ENCODE results near the gene LRRC46. TPM values are rescaled to one million over a fixed set of nuclear protein-coding genes. Genes with fewer than 3 reads are reported as not detected.

LRRC46 gene
- total RNA-seq, 1 experiment from 2014 or later: 0.62 TPM

DNA sequence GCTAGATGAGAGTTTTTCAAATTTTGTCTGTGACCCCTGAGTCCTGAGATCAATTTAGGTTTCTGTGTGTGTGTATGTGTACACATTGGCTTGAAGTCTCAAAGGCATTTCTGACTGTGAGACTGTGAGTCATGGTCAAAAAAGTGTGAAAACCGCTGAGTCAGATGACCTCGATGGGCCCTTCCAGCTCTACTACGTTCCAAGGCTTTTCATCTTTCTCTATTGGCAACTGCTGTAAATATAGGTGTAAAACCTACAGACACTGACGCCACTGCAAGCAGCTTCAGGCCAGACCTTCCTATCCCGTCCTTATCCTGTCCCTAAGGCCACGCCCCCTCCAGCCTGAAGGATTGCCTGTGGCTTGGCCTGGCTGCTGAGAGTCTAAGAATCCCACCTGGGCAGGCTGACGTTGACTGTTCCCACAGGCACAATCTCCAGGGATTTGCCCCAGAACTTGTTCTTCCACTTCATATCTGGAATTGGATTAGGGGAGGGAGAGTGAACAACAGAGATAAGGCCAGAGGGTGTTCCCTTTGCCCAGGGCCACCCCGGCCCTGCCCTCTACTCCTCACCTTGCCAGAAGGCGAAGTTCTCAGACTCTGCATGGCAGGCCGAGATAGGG is 21.2 kb upstream of the LRRC46 start:
- DNase-seq (ENCODE audit: low spot score): peak; percentile 91

DNA sequence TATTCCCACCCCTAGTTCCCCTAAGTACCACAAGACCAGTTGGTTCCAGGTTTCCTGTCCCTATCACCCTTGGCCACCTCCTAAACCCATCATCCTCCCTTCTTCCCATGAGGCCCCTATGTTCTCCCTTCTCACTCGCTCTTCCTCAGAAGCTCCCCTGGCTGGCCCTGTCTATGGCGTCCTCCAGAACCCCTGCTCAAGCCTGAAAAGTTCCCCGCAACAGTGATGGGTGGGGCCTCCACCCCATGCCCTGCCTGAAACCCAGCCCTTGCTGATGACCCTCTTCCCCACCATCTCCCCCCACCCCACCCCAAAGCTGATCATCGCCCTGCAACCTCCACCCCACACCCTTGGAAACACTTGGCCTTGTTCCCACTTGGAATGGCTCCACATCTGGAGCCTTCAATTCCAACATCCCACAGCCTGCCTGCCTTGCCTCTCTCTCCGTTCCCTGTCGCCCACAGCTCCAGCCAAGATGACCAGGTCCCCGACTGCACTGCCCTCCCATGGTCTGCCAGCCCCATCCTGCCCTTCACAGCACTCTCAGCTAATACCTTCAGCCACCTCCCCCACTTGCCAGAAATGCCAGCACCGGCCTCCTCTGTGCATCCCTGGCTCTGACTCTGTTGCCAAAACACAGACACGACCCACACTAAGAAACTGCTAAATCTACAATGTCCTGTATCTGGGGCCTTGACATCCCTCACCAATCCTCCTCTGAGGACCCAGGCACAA is 20.4 kb upstream of the LRRC46 start:
- DNase-seq (ENCODE audit: low spot score): no peak

GRCh38 chr17:47811709-47812108 is 19.8 kb upstream of the LRRC46 start:
- no peak for DNase-seq (ENCODE audit: low spot score)

DNA sequence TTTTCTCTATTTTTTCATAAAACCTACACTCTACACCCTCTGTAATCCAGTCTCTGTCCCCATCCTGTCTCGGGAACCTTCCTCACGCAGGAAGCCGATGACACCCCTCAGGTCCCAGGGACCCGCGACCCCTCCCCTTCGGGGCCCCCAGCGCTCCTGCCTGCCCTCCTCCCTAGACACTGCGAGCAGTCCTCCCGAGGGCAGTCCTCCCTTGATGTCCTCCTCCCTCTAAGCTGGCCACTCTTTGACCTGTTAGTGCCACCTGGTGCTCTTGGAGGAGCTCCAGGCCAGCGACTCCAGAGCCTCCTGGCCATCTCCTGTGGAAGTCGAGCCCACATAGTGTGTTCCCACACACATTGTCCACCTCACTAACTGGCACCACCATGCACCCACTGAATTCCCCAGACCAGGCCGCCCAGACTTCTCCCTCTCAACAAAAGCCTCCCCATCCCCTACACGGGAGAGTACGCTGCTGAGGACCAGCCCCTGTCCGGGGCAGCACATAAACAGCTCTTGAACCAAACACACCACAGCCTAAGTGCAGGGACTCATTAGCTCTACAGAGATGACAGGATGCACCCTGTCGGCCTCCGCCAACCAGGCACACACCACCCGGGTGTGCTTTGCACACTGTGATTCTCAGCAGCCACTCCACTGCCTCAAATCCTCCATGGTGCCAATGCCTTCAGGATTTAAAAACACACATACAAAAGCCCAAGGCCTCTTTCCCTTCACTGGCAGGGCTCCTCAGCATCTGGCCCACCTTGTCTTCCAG is 19.1 kb upstream of the LRRC46 start:
- no peak for DNase-seq (ENCODE audit: low spot score)

- no peak for DNase-seq (ENCODE audit: low spot score)
These were observed 18.4 kb upstream of the LRRC46 start for GRCh38 chr17:47813077-47813476.

- no peak for DNase-seq (ENCODE audit: low spot score)
These were observed 17.9 kb upstream of the LRRC46 start for GRCh38 chr17:47813512-47814031.

DNA sequence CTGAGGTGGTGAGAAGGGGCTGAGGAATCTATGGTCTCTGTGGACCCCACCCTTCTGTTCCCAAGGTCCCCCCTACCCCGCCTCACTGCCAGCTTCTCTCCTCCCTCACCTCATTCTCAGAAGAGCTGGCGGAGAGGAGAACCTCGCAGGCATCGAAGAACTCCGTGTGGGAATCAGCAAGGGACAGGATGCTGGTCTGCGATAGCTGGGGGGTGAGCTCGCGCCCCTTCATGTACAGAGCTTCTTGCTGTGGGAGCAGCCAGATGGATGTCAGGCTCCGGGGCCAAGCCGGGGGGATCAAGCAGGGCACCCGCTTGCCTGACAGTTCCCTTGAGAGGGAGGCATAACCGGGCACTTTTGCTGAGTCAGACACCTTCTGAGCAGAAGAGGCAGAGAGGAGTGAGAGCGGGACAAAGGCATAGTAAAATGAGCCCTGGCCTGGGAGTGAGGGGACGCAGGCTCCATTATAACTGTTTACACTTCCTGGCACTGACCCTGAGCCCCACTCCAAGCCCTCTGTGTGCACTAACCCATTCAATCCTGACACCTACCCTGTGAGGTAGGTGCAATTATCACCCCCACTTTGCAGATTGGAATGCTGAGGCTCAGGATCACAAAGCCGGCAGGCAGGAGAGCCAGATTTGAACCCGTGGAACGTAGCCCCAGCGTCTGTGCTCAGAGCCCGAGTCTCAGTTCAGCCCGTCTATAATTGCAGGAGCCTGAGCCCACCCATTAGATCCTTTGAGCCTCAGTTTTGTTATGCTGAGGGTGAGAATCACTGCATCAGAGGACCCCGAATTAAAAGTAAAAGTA is 16.2 kb upstream of the LRRC46 start:
- DNase-seq (ENCODE audit: low spot score): no peak

DNA sequence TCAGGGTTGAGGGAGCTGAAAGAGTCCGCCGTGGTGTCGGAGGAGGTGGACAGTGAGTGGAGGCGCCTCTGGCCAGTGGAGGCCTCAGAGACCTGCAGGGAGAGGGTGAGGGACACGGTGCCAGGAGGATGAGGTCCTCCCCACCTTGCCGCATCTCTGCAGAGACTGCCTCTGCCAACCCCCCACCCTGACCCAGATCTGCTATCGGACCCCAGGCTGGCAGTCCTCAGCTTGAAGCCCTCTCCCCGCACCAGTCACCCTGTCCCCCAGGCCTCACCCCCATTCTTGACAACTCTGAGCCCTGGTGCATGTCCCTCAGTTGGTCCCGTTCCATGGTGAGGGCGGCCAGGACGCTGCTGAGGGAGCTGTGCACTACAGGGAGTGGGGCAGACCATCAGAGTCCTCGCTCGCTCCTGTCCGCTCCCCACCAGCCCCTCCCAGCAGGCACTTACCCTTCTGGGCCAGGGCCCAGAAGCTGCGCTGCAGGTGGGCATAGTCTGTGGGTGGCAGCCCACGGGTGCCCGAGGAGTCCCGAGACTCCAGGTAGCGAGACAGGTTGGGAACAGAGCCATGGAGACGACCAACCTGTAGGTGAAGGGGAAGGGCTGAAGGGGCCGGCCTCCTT is 15.2 kb upstream of the LRRC46 start:
- no peak for DNase-seq (ENCODE audit: low spot score)

GRCh38 chr17:47816947-47817346 is 14.5 kb upstream of the LRRC46 start:
- DNase-seq (ENCODE audit: low spot score): no peak

- no peak for DNase-seq (ENCODE audit: low spot score)
These were observed 13.3 kb upstream of the LRRC46 start for GRCh38 chr17:47818002-47818695.

GRCh38 chr17:47819475-47819874 is 12.0 kb upstream of the LRRC46 start:
- no peak for DNase-seq (ENCODE audit: low spot score)

DNA sequence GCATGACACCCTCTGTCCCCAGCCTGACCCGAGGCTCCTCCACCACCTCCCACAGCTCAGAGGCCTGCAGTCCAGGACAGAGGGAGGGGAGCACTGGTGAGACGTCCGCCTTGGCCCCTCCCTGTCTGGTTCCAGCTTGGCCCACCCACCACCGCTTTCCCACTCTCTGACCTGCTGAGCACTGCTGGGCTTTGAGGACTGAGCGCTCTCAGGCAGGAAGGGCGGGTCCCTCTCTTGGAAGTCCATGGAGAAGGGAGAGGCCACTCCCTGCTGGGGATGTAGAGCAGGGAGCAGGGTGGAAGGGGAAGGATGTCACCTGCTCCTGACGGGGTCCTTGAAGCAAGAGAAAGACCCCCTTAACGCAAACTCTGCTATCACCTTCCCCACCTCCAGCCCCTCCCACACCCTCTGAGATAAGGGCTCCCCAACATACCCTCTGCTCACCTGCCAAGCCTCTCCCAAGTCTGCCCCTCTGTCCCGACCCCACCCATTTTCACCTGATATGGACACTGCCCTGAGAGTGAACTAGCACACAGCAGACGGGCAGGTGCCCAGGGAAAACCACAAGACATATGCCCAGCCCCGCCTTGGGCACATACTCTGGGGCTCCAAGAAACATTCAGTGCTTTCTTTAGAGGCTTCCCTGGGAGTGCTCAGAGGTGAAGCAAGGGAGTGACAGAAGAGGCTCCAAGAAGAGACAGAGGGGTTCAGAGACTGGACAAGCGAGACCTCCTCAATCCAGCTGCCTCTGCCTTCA is 11.3 kb upstream of the LRRC46 start:
- peak; percentile 41 for DNase-seq (ENCODE audit: low spot score)

- no peak for DNase-seq (ENCODE audit: low spot score)
These were observed 10.4 kb upstream of the LRRC46 start for GRCh38 chr17:47821031-47821423.

GRCh38 chr17:47821424-47822391 is 9.8 kb upstream of the LRRC46 start, which contains the start of gene OSBPL7:
TSS of gene OSBPL7 (minus strand) at chr17:47821794. CDS start at chr17:47820278, 1,516 bp downstream.
- peak; percentile 87 for DNase-seq (ENCODE audit: low spot score)

DNA sequence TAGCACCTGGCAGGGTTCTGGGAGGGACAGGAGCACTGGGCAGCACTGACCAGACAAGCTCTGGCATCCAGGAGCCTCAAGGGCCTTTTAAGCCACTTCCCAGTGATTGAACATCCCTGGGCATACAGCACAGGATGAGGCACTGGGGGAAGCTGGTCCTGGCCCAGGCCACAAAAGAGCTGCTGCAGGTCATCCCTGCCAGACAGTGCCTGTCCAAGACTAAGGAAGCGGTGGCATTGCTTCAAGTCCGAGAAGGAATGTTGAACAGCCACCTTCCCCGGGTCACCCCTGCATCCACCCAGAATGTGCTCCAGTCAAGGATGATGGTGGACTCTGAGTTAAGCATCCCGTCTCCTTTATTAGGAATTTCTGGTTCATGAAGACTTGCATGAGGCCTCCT is 8.7 kb upstream of the LRRC46 start:
- DNase-seq (ENCODE audit: low spot score): no peak

GRCh38 chr17:47823519-47823918 is 8.0 kb upstream of the LRRC46 start:
- no peak for DNase-seq (ENCODE audit: low spot score)

DNA sequence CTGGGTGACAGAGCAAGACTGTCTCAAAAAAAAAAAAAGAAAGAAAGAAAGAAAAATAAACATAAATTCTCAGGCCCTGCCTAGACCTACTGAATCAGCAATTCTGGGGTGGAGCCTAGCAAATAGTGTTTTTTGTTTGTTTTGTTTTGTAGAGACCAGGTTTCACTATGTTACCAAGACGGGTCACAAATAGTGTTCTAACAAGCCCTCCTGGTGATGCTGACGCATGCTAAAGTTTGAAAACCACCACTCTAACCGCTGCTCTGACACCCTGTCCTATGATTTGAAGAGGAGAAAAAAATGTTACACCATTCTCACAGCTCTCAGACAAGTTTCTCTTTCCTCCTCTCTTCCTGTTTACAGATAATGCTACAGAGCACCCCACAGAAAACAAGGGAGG is 1.6 kb upstream of the LRRC46 start:
- no peak for DNase-seq (ENCODE audit: low spot score)

- no peak for DNase-seq (ENCODE audit: low spot score)
These were observed 971 bp upstream of the LRRC46 start for GRCh38 chr17:47830396-47831002.
